ENCODE data around the gene PSAPL1.

- TF ChIP-seq REST (IDR thresholded peaks at IDR 0.05; ENCODE audit: insufficient read depth in 1 of 2, low read depth in 2 of 2, low read length in 1 of 2), result no peak
- TF ChIP-seq CTCF (IDR thresholded peaks at IDR 0.05), result no peak
- TF ChIP-seq TCF7L2 (IDR thresholded peaks at IDR 0.05; ENCODE audit: low read depth, low read length), result no peak
Observed at GRCh38 chr4:7420661-7421040, 14.1 kb downstream of the PSAPL1 start.
